DOHH2 (cell line): ENCODE results near the gene COL5A1.

ENCODE experiments used
- H3F3A ChIP-seq: fragments of 200-600 bp; sonication (generic), shearing (Covaris generic); 2 replicates; pipeline ENCODE4 v1.6.0; 2016; ENCODE audit warnings: antibody characterized with exemption, mild to moderate bottlenecking; ENCODE audit not compliant: control insufficient read depth, insufficient read depth
- H3K27ac ChIP-seq: fragments of 200-600 bp; sonication (generic); 2 replicates; pipeline ENCODE4 v1.5.1; 2014; ENCODE audit warnings: low read depth, mild to moderate bottlenecking, low read length, moderate library complexity
- H3K27me3 ChIP-seq: fragments of 200-600 bp; sonication (generic); 2 replicates; pipeline ENCODE4 v1.6.1; 2014; ENCODE audit warnings: mild to moderate bottlenecking, low read length, mixed read lengths; ENCODE audit not compliant: control insufficient read depth
- H3K36me3 ChIP-seq: fragments of 200-600 bp; sonication (generic); 2 replicates; pipeline ENCODE4 v1.6.1; 2014; ENCODE audit warnings: mild to moderate bottlenecking, low read length, moderate library complexity, mixed read lengths; ENCODE audit not compliant: control insufficient read depth
- H3K4me1 ChIP-seq: fragments of 200-600 bp; sonication (generic); 2 replicates; pipeline ENCODE4 v1.6.1; 2014; ENCODE audit warnings: mild to moderate bottlenecking, low read length, mixed read lengths; ENCODE audit not compliant: control insufficient read depth
- H3K4me2 ChIP-seq: fragments of 200-600 bp; sonication (generic); 2 replicates; pipeline ENCODE4 v1.6.0; 2014; ENCODE audit warnings: mild to moderate bottlenecking, low read length, moderate library complexity
- H3K4me3 ChIP-seq: fragments of 200-600 bp; sonication (generic); 2 replicates; pipeline ENCODE4 v1.5.1; 2014; ENCODE audit warnings: mild to moderate bottlenecking, low read length, mixed read lengths
- H3K79me2 ChIP-seq: fragments of 200-600 bp; sonication (generic); 2 replicates; pipeline ENCODE4 v1.6.1; 2014; ENCODE audit warnings: mild to moderate bottlenecking, low read length, mixed read lengths; ENCODE audit not compliant: control insufficient read depth
- H3K9me2 ChIP-seq: fragments of 200-600 bp; sonication (generic); replicated peaks from 2 replicates; pipeline ENCODE4 v1.6.1; 2014; ENCODE audit warnings: mild to moderate bottlenecking, low read length, mixed read lengths; ENCODE audit not compliant: control insufficient read depth
- H3K9me3 ChIP-seq: fragments of 200-600 bp; sonication (generic); 2 replicates; pipeline ENCODE4 v1.6.1; 2014; ENCODE audit warnings: antibody characterized with exemption, low read length, mixed read lengths; ENCODE audit not compliant: control insufficient read depth, insufficient read depth
- H4K20me1 ChIP-seq: fragments of 200-600 bp; sonication (generic); 2 replicates; pipeline ENCODE4 v1.6.0; 2014; ENCODE audit warnings: low read depth, mild to moderate bottlenecking, antibody characterized with exemption, low read length, moderate library complexity; ENCODE audit not compliant: control insufficient read depth, insufficient read depth
- CTCF ChIP-seq: fragments of 200-600 bp; sonication (generic); IDR thresholded peaks from one replicate; pipeline ENCODE4 v1.5.1; 2014; ENCODE audit warnings: antibody characterized with exemption, mild to moderate bottlenecking, low read depth, low read length; ENCODE audit not compliant: poor library complexity, severe bottlenecking
- EZH2phosphoT487 ChIP-seq: fragments of 200-600 bp; sonication (generic); IDR thresholded peaks from 2 replicates; pipeline ENCODE4 v1.6.1; 2017; ENCODE audit warnings: borderline replicate concordance, mild to moderate bottlenecking, antibody characterized with exemption, low read length, moderate library complexity, mixed read lengths

Gene COL5A1

GRCh38 chr9:134706522-134706921 is 64.9 kb downstream of the COL5A1 start:
- TF ChIP-seq CTCF: no peak
- no peak for TF ChIP-seq EZH2phosphoT487
- Histone ChIP-seq H3K27ac (no peak overlapping the region), H3K4me2 (no peak overlapping the region), H4K20me1 (no peaks in the 10 kb centered on the region), H3K9me2 (no peaks in the 10 kb centered on the region), H3K4me3 (no peak overlapping the region), H3K79me2 (no peaks in the 10 kb centered on the region), H3K36me3 (no peaks in the 10 kb centered on the region), H3F3A (no peaks in the 10 kb centered on the region), H3K9me3 (peaks cover 7% of the 10 kb centered on the region; the same call in 1 of the 2 replicates), H3K27me3 (no peaks in the 10 kb centered on the region), H3K4me1 (no peaks in the 10 kb centered on the region)

DNA sequence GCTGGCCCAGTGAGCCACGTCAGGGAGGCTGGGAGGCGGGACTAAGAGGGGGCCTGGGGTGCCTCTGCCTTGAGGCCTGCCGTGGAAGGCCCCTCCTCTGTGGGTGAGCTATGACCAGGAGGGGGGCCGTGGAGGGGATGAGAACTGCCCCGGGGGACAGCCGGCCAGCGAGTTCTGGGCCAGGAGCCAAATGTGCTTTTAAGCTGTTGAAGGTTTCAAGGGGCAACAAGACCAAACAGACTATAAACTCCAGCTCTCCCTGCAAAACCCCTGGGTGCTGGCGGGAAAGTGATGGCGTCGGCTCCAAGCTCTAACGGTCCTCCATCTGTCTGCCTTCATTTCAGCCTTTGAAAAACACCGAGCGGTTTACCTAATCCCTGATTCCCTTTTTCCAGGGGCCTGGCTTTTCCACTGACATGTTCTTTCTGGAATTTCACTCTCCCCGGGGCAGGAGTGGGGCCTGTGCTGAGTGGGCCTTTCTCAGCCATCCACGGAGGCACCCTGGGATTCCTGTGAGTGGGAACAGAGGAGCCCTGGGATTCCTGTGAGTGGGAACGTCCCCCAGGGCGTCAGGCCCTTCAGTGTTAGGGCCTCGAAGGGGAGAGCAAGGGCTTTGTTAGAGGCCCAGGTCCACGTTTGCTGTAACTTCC is 65.6 kb downstream of the COL5A1 start:
- TF ChIP-seq EZH2phosphoT487 (no peak), CTCF (no peak)
- no peak overlapping the region for H3K27ac ChIP-seq

DNA sequence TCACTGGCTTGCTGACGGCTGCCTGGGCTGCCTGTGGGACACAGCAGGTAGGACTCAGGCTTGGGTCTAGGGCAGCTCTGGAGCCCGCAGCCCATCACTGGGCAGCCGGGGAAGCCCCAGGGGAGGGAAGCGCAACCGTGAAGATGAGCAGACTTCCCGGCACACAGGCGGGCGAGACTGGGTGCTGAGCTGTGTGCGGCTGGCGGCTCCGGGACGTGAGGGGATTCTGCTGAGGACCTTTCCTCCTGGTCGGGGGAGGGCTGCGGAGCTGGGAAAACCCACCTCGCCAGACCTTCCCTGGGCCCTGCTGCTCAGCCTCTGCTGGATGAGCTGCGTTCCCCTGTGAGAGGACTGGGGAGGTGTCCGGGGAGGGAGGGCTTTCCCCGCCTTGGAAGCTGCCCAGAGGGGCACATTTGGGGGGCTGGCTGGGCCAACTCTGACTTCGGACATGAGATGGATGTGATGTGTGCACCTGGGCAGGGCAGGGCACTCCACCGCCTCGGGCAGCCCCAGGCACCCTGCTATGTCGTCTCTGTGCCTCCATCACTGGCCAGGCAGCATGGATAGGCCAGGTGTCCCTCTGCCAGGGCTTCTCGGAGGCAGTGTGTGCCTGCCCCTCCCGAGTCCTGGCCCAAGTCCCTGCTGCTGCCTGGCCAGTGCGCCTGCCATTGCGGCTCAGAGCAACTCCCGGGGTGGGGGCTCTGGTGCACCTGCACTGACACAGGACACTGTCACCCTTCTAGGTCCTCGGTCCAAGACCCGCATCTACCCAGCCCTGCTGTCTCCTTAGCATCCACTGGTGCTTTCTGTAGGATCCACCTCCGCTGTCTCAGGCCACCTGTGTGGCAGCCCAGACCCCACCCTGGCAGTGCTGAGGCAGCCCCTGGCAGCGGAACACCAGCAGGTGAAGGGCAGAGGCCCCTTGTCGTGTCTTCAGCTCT is 66.4 kb downstream of the COL5A1 start:
- H3K4me2 ChIP-seq: no peak overlapping the region
- H3K27ac ChIP-seq: no peak overlapping the region
- no peak for TF ChIP-seq EZH2phosphoT487
- no peak for TF ChIP-seq CTCF
- no peak overlapping the region for H3K4me3 ChIP-seq
- peaks cover 15% of the 10 kb centered on the region for H3K9me3 ChIP-seq
- no peaks in the 10 kb centered on the region for H3K36me3 ChIP-seq
- no peaks in the 10 kb centered on the region for H3K27me3 ChIP-seq
- no peaks in the 10 kb centered on the region for H4K20me1 ChIP-seq
- H3K79me2 ChIP-seq: no peaks in the 10 kb centered on the region
- no peaks in the 10 kb centered on the region for H3K9me2 ChIP-seq
- peaks cover 3% of the 10 kb centered on the region; the same call in 1 of the 2 replicates for H3F3A ChIP-seq
- H3K4me1 ChIP-seq: no peaks in the 10 kb centered on the region

More for the DNA sequence above, 65.6 kb downstream of the COL5A1 start:
- H3K4me3 ChIP-seq: no peak overlapping the region
- peaks cover under 1% of the 10 kb centered on the region; the same call in 1 of the 2 replicates for H3F3A ChIP-seq
- H3K4me1 ChIP-seq: no peaks in the 10 kb centered on the region
- no peaks in the 10 kb centered on the region for H3K79me2 ChIP-seq
- no peaks in the 10 kb centered on the region for H3K9me2 ChIP-seq
- no peaks in the 10 kb centered on the region for H4K20me1 ChIP-seq
- H3K9me3 ChIP-seq: peaks cover 10% of the 10 kb centered on the region; the same call in 1 of the 2 replicates
- H3K4me2 ChIP-seq: no peak overlapping the region
- H3K27me3 ChIP-seq: no peaks in the 10 kb centered on the region
- H3K36me3 ChIP-seq: no peaks in the 10 kb centered on the region
